Tongue (tissue), 2 donors: ENCODE results near the gene DENR. TPM values are rescaled to one million over a fixed set of nuclear protein-coding genes. Genes with fewer than 3 reads are reported as not detected.
"Not testable (repeated sequence)": the region's sequence is repeated elsewhere in the genome, so short reads cannot be mapped to it uniquely, and the experiment has no call there.

ENCODE experiments used
- DNase-seq: peaks from one replicate; pipeline ENCODE4 v3.0.0-alpha.2; 2015
- total RNA-seq: library from RNA; depleted of rRNA; stranded (reverse); fragments of >200 nt; gene quantifications from one replicate; pipeline ENCODE4 v1.2.3, GENCODE V29; 2014

DENR gene
- 40.8 TPM for total RNA-seq

DNA sequence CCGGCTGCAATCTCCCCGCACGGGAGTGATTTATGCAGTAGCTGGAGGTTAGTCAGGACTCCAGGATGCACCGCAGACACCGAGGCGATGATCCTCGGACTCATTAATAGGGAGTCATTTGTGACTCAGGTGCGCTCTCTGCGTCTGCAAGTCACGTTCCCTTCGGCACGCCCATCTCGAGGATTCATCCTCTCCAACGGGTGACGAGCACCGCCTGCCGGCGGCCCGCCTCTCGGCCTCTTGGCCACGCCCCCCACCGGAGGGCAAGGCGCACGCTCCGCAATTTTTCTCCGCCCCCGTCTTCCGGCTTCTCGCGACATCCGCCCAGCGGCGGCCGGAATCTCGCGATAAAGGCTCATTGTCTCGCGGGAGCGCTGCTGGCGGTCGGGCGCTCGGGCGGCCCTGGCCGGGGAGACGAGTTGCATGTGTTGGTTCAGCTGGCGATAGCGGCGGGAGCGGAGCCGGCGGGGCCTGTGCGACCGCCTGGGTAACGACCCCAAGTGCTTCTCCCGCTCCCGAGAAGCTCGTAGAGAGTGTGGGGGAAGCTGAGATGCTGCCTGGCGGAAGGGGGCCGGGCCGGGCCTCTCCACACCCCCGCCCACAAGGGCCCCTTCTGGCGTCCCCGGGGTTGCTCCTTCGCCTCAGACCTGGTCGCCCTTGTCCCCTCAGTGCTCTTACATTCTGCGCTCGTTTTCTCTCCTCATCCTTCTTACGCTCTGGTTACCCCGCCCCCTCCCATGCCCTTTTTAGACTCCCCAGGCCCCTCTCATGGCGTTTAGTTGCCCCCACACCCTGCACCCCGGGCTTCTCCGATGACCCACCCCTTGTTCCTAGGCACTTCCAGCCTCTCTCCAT lies at the start of gene DENR:
DENR (plus strand) TSS at position 361 of the 855 bp plus-strand sequence. CDS start 878 bp downstream, outside the sequence.
- DNase-seq, result peak; percentile 99

- DNase-seq, result peak; percentile 30
Observed at GRCh38 chr12:122702890-122703611, 49.6 kb upstream of the DENR start, which contains the start of gene HCAR2. Gene HCAR2, minus strand, starts transcription at chr12:122703357. Its CDS starts 74 bp downstream, at chr12:122703283.

DNA sequence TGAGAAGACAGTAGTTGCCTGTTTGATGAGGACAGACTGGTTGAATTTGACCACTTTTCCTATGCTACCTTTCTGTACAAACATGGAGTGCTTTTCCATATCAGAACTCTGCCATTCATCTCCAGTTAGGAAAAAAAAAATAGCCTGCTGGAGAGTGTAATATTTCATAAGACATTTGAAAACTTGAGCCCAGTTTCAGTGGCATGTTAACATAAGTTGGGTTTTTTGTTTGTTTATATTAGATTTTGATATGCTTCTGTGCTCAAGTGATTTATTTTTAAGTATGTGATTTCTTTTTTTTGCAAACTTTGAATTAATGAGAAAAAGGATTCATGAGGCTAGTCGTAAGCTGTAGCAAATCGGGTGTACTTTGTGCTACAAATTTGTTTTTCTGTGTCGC lies 48.8 kb upstream of the DENR start:
- DNase-seq, result not testable (repeated sequence)

DNA sequence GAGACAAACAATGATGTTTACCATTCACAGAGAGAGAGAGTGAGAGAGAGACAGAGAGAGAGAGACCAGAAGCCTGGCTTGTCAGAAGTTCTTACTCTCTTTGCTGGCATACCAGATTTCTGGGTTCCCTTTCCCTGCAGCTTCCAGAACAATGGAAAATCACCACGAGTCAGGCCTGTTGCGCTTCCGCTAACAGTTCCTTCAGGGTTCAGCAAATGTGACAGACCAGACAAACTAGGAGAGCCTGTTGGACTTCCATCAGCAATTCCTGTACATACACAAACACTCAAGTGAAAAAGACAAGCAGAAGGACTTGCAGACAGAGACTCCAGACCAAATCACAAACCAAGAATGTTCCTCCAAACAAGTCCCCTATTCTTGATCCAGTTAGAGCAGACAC lies 43.3 kb upstream of the DENR start:
- not testable (repeated sequence) for DNase-seq

DNA sequence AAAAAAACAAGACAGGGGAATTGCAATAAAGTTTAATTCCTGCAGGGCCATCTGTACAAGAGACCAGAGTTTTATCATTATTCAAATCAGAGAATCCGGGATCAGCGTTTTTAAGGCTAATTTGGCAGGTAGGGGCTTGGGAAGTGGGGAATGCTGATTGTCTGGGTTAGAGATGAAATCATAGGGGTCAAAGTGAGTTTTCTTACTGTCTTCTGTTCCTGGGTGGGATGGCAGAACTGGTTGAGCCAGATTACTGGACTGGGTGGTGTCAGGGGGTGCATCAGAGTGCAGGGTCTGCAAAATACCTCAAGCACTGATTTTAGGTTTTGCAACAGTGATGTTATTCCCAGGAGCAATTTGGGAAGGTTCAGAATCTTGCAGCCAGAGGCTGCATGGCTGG lies 42.3 kb upstream of the DENR start:
- not testable (repeated sequence) for DNase-seq

GRCh38 chr12:122711266-122711665 lies 41.4 kb upstream of the DENR start:
- DNase-seq, result not testable (repeated sequence)

- DNase-seq, result not testable (repeated sequence)
Observed at GRCh38 chr12:122713491-122714188, 39.0 kb upstream of the DENR start.

DNA sequence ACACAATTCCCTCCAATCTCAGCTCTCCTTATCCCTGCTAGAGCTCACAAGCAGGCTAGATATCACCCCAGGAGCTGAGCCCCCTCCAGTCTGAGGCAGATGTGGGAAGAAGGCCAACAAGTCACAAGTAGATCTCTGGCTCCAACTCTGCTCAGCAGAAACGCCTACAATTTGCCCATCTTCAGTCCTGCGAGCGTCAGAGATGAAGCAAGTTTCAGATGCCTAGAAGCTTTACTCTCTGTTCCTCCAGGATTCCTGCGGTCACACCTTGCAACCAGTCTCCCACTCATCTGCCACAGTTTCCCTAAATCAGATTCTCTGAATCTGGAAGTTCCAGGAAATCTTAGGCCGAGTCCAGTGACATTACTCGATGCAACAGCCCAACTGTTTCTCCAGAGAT lies 37.4 kb upstream of the DENR start:
- not testable (repeated sequence) for DNase-seq

DNA sequence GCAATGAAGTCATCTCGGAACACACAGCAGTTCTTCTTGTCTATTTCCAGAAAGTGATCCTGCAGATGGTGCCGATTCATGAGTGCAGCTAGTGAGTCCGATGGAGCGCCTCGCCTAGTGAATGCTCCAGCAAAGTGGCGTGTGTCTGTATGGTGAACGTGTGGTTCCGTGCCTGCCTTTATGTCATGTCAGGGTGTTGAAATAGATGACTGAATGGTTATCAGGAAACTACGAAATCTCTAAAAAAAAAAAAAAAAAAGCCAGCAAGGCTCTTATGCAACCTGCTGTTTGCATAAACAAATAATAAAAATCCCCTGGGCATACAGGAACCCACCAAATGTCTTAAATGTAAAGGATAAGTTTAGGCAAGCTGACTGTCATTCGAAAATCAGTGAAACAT lies 36.0 kb upstream of the DENR start, which contains the start of gene HCAR3:
HCAR3 (minus strand) TSS at position 154 of the 400 bp plus-strand sequence; CDS start at position 80, 74 bp downstream.
- DNase-seq, result not testable (repeated sequence)

DNA sequence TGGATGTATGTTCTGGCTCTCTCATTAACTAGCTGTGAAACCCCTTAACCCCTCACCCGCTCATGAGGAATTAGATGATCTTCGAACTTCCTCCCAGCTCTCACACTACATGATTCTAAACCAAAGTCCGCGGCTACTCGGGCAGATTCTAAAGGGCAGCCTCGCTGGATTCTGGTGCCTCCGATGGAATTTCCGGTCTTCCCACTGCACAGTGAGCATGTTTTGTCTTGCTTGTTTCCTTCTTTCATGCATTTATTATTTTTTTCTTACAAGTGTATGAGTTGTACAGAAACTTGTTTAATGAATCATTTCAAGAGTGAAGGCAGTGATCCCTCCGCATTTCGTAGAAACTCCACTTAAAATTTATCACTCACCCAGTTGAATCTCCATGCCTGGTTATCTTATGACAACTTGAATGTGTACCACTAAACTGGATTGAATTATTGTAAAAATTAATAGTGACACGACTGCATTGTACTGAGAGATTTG lies 31.5 kb upstream of the DENR start:
- peak; percentile 28 for DNase-seq

GRCh38 chr12:122722387-122722786 lies 30.2 kb upstream of the DENR start:
- no peak for DNase-seq

DNA sequence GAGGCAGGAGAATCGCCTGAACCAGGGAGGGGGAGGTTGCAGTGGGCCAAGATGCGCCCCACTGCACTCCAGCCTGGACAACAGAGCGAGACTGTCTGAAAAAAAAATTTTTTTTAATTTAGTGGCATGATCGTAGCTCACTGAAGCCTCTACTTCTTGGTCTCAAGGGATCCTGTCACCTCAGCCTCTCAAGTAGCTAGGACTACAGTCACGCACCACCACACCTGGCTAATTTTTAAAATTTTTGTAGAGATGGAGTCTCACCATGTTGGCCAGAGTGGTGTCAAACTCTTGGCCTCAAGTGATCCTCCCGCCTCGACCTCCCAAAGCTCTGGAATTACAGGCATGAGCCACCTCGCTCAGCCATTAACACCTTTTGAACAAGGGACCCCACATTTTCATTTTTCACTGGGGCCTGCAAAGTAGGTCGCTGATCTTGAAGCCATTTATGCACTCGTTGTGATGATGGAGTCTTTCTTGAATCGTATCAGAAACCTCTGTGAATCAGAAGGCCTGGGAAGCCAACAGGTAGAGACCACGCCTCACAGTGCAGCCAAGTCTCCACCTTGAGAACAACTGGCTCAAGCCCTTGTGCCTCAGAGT lies 27.9 kb upstream of the DENR start:
- DNase-seq, result no peak

- DNase-seq, result no peak
Observed at GRCh38 chr12:122725452-122726079, 27.1 kb upstream of the DENR start.

DNA sequence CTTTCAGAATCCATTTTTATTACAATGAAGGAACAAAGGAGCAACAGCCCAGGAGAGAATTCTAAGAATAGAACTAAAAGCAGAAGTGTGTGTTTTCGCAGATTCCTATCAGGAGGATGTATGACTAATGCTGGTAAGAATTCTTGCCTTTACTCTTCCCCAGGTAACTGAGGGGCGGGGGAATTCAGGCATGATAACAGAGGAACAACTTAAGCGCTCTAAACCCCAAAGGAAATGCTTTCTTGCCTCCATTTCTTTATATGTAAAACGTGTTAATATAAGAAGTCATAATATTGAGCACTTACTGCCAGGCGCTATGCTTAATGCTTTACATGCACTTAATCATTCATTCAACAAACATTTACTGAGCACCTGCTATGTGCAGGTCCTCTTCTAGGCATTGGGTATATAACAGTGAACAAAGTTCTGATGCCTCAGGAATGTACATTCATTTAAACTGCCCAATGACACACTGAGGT lies 26.5 kb upstream of the DENR start:
- no peak for DNase-seq

GRCh38 chr12:122729583-122730214 lies 22.9 kb upstream of the DENR start:
- no peak for DNase-seq

DNA sequence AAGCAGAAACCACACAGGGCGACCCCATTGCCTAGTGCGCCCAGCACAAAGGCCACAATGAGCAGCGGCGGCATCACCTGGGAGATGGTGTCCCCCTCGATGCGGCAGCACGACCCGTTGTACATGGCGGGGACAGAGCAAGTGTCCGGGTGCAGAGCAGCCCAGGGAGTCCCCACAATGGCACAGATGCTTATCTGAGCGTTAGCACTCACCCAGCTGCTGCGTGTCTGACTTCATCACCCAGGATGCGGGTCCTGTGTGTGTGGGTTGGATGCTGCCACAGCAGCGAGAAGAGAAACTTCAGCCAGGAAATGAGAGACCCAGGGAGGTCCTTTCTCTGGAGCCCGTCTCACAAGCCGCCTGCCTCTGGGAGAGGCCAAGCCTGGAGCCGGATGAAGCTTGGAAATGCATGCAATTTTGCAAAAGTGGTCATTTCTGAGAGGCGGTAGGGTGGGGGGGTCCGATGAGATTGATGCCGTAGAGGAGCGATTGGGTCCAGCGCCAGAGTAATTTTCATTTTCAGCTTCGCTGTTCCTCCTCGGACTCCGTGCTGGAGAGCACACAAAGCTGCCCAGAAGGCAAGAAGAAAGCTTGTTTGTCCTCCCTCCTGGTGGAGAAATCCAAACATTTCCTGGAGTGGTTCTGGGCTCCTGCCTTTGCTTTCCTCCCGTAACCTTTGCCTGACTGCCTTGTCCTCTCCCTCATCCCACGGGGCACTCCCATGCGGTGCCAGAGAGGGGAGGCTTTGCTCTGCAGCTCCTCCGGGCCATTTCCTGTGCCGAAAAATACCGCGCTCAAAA lies 22.2 kb upstream of the DENR start, which contains the start of gene HCAR1:
HCAR1 (minus strand) TSS at position 630 of the 800 bp plus-strand sequence; CDS start at position 125, 505 bp downstream.
- DNase-seq, result no peak

DNA sequence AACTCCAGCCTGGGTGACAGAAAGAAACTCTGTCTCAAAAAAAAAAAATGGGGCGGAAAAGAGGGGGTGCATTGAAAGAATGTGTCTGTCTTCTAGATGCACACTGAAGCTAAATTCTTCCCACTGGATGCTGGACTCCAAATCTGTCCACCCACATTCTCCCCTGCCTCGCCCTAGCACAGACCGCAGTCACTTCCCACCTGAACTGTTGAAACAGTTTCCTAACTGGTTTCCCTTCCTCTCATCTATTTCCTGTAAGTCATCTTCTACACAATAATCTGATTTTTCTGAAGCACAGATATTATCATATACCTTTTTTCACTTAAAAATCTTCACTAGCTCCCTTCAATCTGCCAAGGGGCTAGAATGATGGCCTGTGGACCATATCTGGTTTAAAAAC lies 20.5 kb upstream of the DENR start:
- no peak for DNase-seq

- DNase-seq, result no peak
Observed at GRCh38 chr12:122732611-122733010, 20.0 kb upstream of the DENR start.

- DNase-seq, result no peak
Observed at GRCh38 chr12:122738571-122738970, 14.1 kb upstream of the DENR start.

- no peak for DNase-seq
Observed at GRCh38 chr12:122740351-122740750, 12.3 kb upstream of the DENR start.
